ES-I3 (cell line): Measurements from ENCODE around the gene DOCK8.

Experiments
- H3K36me3 ChIP-seq: 2 replicates; pipeline ENCODE4 v1.6.1; 2013; ENCODE audit warnings: mild to moderate bottlenecking, low read length, control low read depth, moderate library complexity; ENCODE audit not compliant: insufficient read depth
- H3K4me1 ChIP-seq: 2 replicates; pipeline ENCODE4 v1.6.1; 2013; ENCODE audit warnings: mild to moderate bottlenecking, control low read depth, low read length; ENCODE audit not compliant: insufficient read depth
- H3K9ac ChIP-seq: 2 replicates; pipeline ENCODE4 v1.6.1; 2013; ENCODE audit warnings: low read depth, mild to moderate bottlenecking, low read length, moderate library complexity
- H3K9me3 ChIP-seq: 2 replicates; pipeline ENCODE4 v1.6.1; 2013; ENCODE audit warnings: mild to moderate bottlenecking, low read length, moderate library complexity; ENCODE audit not compliant: control insufficient read depth, insufficient read depth

DOCK8 gene

DNA sequence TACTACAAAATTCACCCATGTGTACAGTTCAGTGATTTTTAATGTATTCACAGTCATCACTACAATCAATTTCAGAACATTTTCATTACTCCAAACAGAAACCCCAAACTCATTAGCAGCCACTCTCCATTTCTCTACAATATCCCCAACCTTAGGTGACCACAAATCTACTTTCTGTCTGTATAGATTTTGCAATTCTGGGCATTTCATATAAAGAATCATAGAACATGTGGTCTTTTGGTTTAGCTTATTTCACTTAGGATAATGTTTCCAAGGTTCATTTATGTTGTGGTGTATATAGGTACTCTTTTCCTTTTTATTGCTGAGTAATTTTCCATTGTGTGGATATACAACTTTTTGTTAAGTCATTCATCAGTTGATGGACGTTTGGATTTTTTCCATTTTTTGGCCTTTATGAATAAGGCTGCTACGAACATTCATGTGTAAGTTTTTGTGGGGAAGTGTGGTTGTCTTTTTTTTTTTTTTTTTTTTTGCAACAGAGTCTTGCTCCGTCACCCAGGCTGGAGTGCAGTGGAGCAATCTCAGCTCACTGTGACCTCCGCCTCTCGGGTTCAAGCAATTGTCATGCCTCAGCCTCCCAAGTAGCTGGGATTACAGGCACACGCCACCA is 54.5 kb downstream of the DOCK8 start:
- Histone ChIP-seq H3K36me3 (no peaks in the 10 kb centered on the region), H3K9me3 (no peaks in the 10 kb centered on the region), H3K9ac (no peak overlapping the region), H3K4me1 (no peaks in the 10 kb centered on the region)

DNA sequence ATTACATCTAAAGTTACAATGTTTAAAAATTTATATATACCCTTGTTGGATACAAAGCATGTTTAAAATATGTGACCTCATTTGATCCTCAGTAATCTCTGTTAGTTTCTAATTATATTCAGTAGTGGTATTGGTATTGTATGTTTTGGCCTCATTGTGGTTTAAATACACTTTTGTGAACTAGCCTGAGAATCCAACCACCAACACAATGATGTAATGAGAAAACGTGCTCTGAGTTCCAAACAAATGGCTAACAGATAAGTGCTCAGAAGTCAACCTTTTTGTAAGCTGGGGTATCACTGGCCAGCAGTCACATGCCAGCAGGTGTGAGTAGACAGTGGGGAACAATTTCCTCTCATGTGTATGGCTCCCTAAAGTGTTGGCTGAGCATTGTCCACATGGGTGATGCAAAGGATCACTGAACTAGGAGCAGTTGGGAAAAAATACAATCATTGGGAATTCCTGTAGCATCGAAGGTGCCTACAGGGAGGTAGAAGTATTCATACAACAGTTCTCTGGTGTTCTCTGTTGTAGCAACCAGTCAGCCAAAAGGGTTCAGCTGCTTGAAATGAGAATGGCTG is 56.1 kb downstream of the DOCK8 start:
- no peak overlapping the region for H3K9ac ChIP-seq
- no peaks in the 10 kb centered on the region for H3K36me3 ChIP-seq
- H3K9me3 ChIP-seq, result no peaks in the 10 kb centered on the region
- no peaks in the 10 kb centered on the region for H3K4me1 ChIP-seq

GRCh38 chr9:272251-273213 is 57.9 kb downstream of the DOCK8 start:
- Histone ChIP-seq H3K9me3 (no peaks in the 10 kb centered on the region), H3K9ac (no peak overlapping the region), H3K4me1 (no peaks in the 10 kb centered on the region), H3K36me3 (no peaks in the 10 kb centered on the region)

- Histone ChIP-seq H3K9ac (no peak overlapping the region), H3K36me3 (no peaks in the 10 kb centered on the region), H3K4me1 (no peaks in the 10 kb centered on the region)
These were observed 59.7 kb downstream of the DOCK8 start for GRCh38 chr9:274406-274805.

GRCh38 chr9:277601-278295 is 63.1 kb downstream of the DOCK8 start:
- Histone ChIP-seq H3K36me3 (no peaks in the 10 kb centered on the region), H3K9me3 (no peaks in the 10 kb centered on the region), H3K9ac (no peak overlapping the region), H3K4me1 (no peaks in the 10 kb centered on the region)

More at GRCh38 chr9:274406-274805, 59.7 kb downstream of the DOCK8 start:
- no peaks in the 10 kb centered on the region for H3K9me3 ChIP-seq

DNA sequence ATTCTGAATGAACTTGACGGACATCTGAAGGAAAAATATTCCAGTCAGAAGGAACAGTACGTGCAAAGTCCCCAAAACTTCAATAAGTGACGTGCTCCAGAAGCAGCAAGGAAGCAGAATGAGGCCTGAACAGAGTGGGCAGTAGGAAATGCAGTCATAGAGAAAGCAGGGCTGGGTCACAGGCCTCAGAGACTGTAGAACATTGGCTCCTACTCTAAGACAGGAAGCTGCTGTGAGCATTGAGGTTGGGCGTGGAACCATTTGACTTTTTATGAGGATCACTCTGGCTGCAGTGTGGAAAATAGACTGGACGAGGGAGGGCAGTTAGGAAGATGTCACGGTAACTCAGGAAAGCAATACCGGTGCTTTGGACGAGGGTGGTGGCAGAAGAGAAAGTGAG is 64.0 kb downstream of the DOCK8 start:
- Histone ChIP-seq H3K36me3 (no peaks in the 10 kb centered on the region), H3K9me3 (no peaks in the 10 kb centered on the region), H3K4me1 (no peaks in the 10 kb centered on the region), H3K9ac (no peak overlapping the region)

DNA sequence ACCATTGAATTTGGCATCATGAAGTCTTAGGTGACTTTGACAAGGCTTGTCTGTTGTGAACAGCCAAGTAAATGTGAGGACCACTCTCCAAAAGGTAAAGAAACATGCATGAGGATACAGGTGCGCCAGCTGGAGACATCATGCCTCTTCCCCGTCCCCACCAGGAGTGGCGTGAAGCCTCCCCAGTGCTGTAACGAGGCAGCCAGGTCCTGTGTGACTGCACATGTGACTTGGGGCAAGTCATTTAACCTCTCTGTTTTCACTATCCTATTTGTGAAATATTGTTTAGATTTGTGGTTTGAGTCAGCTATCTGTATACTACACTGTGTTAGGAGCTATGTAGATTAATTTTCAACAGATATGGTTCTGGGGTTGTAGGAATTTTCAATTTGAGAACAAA is 65.0 kb downstream of the DOCK8 start:
- Histone ChIP-seq H3K36me3 (no peaks in the 10 kb centered on the region), H3K4me1 (no peaks in the 10 kb centered on the region), H3K9ac (no peak overlapping the region), H3K9me3 (no peaks in the 10 kb centered on the region)

GRCh38 chr9:281741-282645 is 67.3 kb downstream of the DOCK8 start:
- no peaks in the 10 kb centered on the region for H3K9me3 ChIP-seq
- no peaks in the 10 kb centered on the region for H3K4me1 ChIP-seq
- no peak overlapping the region for H3K9ac ChIP-seq
- no peaks in the 10 kb centered on the region for H3K36me3 ChIP-seq

GRCh38 chr9:286071-286740 is 71.5 kb downstream of the DOCK8 start:
- H3K4me1 ChIP-seq, result no peaks in the 10 kb centered on the region
- H3K9ac ChIP-seq, result no peak overlapping the region
- no peaks in the 10 kb centered on the region for H3K9me3 ChIP-seq
- no peaks in the 10 kb centered on the region for H3K36me3 ChIP-seq

GRCh38 chr9:289121-289520 is 74.5 kb downstream of the DOCK8 start:
- Histone ChIP-seq H3K9me3 (no peaks in the 10 kb centered on the region), H3K9ac (no peak overlapping the region), H3K36me3 (no peaks in the 10 kb centered on the region), H3K4me1 (no peaks in the 10 kb centered on the region)

DNA sequence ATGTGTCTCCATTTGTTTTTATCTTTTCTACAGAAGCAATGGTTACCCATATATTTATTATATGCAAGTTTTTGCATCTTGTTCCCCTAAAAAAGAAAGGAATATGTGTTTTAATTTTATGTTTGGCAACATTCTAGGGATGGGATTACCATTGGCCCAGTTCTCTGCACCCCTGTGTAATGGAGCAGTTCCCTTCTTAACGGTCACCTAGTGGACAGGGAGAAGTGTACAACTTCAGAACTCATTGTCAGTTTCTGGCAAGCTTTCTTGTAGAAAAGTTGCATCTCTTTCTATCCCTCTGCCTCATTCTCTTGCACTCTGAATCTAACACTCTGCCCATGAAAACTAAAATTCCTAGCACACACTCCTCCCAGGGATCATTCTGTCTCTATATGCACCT is 78.2 kb downstream of the DOCK8 start:
- Histone ChIP-seq H3K36me3 (no peaks in the 10 kb centered on the region), H3K9me3 (no peaks in the 10 kb centered on the region), H3K9ac (no peak overlapping the region), H3K4me1 (no peaks in the 10 kb centered on the region)

- H3K9me3 ChIP-seq, result no peaks in the 10 kb centered on the region
- no peak overlapping the region for H3K9ac ChIP-seq
- H3K36me3 ChIP-seq, result no peaks in the 10 kb centered on the region
- no peaks in the 10 kb centered on the region for H3K4me1 ChIP-seq
These were observed 80.9 kb downstream of the DOCK8 start for GRCh38 chr9:295576-295975.

DNA sequence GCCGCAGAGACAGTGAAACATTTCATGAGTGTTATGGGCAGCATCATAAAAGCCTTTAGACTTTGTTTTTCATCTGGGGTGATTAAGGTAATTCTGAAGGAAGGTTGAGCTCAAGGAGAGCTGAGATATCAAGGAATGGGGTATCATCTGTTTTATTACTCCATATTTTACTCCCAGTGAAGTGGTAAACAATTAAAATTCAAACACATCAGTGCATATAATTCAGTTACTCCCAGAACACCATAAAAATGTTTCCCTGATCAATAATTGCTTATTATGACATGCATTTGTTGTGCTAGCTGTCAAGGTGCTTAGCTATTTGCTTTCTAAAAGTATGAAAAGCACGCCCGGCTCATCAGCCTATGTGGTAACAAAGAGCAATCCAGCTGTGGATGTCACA is 81.7 kb downstream of the DOCK8 start:
- Histone ChIP-seq H3K9me3 (no peaks in the 10 kb centered on the region), H3K9ac (no peak overlapping the region), H3K36me3 (no peaks in the 10 kb centered on the region), H3K4me1 (no peaks in the 10 kb centered on the region)
